ENCODE data around the gene RIOX2.

DNA sequence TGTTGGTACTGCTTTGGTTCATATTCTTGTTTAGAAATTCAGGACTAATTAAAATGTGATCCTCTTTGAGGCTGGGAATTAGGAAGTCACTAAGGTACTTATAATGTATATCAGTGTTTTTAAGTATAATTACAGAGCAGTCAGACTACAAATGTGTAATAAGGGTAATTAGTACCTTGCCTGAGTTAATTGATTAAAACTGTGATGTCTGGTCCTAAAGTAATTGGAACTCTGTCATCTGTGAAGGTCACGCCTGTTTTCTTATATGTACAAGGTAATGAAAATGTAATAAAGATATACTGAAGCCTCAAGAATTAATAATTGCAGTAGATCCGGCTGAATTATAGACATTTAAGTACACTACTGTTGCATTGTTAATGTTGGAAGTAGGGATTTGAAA lies 32.8 kb downstream of the RIOX2 start:
- TF ChIP-seq, protein P1, sequence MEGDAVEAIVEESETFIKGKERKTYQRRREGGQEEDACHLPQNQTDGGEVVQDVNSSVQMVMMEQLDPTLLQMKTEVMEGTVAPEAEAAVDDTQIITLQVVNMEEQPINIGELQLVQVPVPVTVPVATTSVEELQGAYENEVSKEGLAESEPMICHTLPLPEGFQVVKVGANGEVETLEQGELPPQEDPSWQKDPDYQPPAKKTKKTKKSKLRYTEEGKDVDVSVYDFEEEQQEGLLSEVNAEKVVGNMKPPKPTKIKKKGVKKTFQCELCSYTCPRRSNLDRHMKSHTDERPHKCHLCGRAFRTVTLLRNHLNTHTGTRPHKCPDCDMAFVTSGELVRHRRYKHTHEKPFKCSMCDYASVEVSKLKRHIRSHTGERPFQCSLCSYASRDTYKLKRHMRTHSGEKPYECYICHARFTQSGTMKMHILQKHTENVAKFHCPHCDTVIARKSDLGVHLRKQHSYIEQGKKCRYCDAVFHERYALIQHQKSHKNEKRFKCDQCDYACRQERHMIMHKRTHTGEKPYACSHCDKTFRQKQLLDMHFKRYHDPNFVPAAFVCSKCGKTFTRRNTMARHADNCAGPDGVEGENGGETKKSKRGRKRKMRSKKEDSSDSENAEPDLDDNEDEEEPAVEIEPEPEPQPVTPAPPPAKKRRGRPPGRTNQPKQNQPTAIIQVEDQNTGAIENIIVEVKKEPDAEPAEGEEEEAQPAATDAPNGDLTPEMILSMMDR (conservative IDR thresholded peaks at IDR 0.05 in 1 of 2, IDR thresholded peaks at IDR 0.05 in 1 of 2; ENCODE audit: extremely low read depth in 1 of 2, insufficient read depth in 1 of 2, low read depth in 1 of 2, low read length in 2 of 2) = no peak
- TF ChIP-seq EZH2 (IDR thresholded peaks at IDR 0.05; ENCODE audit: borderline replicate concordance, low read length) = no peak

Measured in mammary epithelial cell (primary cell).